ENCODE data around the gene LRMDA.

The LRMDA gene

DNA sequence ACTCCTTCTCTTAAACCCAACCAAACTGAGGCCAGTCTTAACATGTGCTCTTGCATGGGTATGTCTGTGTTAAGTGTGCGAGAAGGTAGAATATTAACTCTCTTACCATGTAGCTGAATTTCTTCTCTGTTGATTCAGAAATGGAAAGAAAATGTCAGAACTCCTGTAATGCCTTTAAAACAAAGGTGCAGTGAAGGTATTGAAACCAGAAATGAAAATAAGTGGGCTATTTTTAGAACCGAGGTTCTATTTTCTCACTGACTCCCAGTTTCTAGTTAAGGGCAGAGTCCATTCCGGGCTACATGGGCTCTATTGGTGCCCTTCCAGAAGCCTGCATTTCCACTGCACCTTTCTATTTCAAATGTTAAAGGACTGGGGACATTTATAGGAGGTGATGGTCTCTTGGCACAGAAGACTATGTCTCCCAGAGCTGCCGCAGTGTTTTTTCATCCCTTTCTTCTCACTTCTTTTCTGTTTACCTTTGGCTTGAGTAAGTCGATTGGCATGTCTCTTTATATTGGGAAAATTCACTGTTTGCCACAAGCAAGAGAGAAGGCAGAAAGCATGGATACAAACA lies 174.9 kb downstream of the LRMDA start:
- DNase-seq: no peak
- Histone ChIP-seq H3K79me1 (replicated peaks; ENCODE audit: low read length, poor library complexity, severe bottlenecking) (no peaks in the 10 kb centered on the region), H3K4me1 (ENCODE audit: control insufficient read depth, insufficient read depth, low read depth, low read length) (no peaks in the 10 kb centered on the region), H2AK5ac (ENCODE audit: low read length, severe bottlenecking) (no peak overlapping the region), H2BK12ac (ENCODE audit: low read length in 2 of 2) (no peak overlapping the region), H3K4me3 (ENCODE audit: insufficient read depth in 1 of 2, low read depth in 1 of 2, low read length in 2 of 2) (no peak overlapping the region), H3K27me3 (ENCODE audit: control insufficient read depth in 1 of 2, insufficient read depth in 1 of 2, low read length in 2 of 2) (peaks cover 0 to 3% of the 10 kb centered on the region in 2 experiments), H3K23ac (ENCODE audit: low read length in 2 of 2) (no peak overlapping the region), H4K91ac (ENCODE audit: low read length) (no peak overlapping the region), H3K36me3 (ENCODE audit: control insufficient read depth in 1 of 2, insufficient read depth in 2 of 2, low read depth in 1 of 2, low read length in 2 of 2) (no peaks in the 10 kb centered on the region), H3K18ac (ENCODE audit: low read depth in 1 of 2, low read length in 2 of 2) (no peak overlapping the region), H4K8ac (ENCODE audit: low read length) (no peak overlapping the region), H2BK15ac (ENCODE audit: low read depth, poor library complexity, severe bottlenecking) (no peak overlapping the region), H3K14ac (ENCODE audit: low read length in 2 of 2) (no peak overlapping the region), H3K9me3 (ENCODE audit: control insufficient read depth, low read length) (no peaks in the 10 kb centered on the region), H2AFZ (ENCODE audit: low read depth, low read length) (no peak overlapping the region), H2BK5ac (ENCODE audit: low read depth, low read length, poor library complexity, severe bottlenecking) (no peak overlapping the region), H3K4me2 (ENCODE audit: low read length, poor library complexity, severe bottlenecking) (no peak overlapping the region), H3K4ac (ENCODE audit: low read depth in 1 of 2, low read length in 2 of 2) (no peak overlapping the region), H2BK120ac (ENCODE audit: low read depth, low read length) (no peak overlapping the region), H3K9ac (ENCODE audit: low read length) (no peak overlapping the region), H3K27ac (ENCODE audit: low read length, poor library complexity, severe bottlenecking) (no peak overlapping the region)
- 100% methylated on average over 3 of the region's 5 CpGs for WGBS

DNA sequence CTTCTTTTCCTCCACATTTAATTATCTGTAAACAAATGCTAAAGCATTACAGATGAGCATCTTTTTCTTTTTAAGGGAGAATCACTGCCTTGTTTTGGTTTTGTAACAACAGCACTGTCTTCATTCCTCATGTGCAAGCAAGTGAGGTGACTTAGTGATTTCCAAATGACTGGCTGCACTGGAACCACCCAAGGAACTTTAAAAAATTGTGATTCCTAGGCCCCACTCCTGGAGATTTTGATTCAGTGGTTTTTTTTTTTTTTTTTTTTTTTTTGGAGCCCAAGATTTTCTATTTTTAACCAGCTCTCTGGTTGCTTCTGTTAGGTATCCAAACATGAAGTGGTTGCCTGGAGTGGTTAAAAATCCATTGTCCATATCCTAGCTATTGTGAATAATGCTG lies 176.2 kb downstream of the LRMDA start:
- H2BK5ac ChIP-seq (ENCODE audit: low read depth, low read length, poor library complexity, severe bottlenecking): no peak overlapping the region
- no peak overlapping the region for H3K4me3 ChIP-seq (ENCODE audit: insufficient read depth in 1 of 2, low read depth in 1 of 2, low read length in 2 of 2)
- no peak overlapping the region for H3K27ac ChIP-seq (ENCODE audit: low read length, poor library complexity, severe bottlenecking)
- no peak overlapping the region for H2AFZ ChIP-seq (ENCODE audit: low read depth, low read length)
- H3K4me2 ChIP-seq (ENCODE audit: low read length, poor library complexity, severe bottlenecking): no peak overlapping the region
- H2BK12ac ChIP-seq (ENCODE audit: low read length in 2 of 2): no peak overlapping the region
- no peak overlapping the region for H2AK5ac ChIP-seq (ENCODE audit: low read length, severe bottlenecking)
- no peak overlapping the region for H3K4ac ChIP-seq (ENCODE audit: low read depth in 1 of 2, low read length in 2 of 2)
- H3K4me1 ChIP-seq (ENCODE audit: control insufficient read depth, insufficient read depth, low read depth, low read length): no peaks in the 10 kb centered on the region
- H4K91ac ChIP-seq (ENCODE audit: low read length): no peak overlapping the region
- H3K36me3 ChIP-seq (ENCODE audit: control insufficient read depth in 1 of 2, insufficient read depth in 2 of 2, low read depth in 1 of 2, low read length in 2 of 2): no peaks in the 10 kb centered on the region
- no peak overlapping the region for H4K8ac ChIP-seq (ENCODE audit: low read length)
- H3K9ac ChIP-seq (ENCODE audit: low read length): no peak overlapping the region
- H3K9me3 ChIP-seq (ENCODE audit: control insufficient read depth, low read length): no peaks in the 10 kb centered on the region
- no peaks in the 10 kb centered on the region for H3K79me1 ChIP-seq (replicated peaks; ENCODE audit: low read length, poor library complexity, severe bottlenecking)
- no peak overlapping the region for H3K18ac ChIP-seq (ENCODE audit: low read depth in 1 of 2, low read length in 2 of 2)
- DNase-seq: no peak
- no peak overlapping the region for H2BK120ac ChIP-seq (ENCODE audit: low read depth, low read length)
- H3K23ac ChIP-seq (ENCODE audit: low read length in 2 of 2): no peak overlapping the region
- no peak overlapping the region for H2BK15ac ChIP-seq (ENCODE audit: low read depth, poor library complexity, severe bottlenecking)
- H3K14ac ChIP-seq (ENCODE audit: low read length in 2 of 2): no peak overlapping the region
- peaks cover 0 to 3% of the 10 kb centered on the region in 2 experiments for H3K27me3 ChIP-seq (ENCODE audit: control insufficient read depth in 1 of 2, insufficient read depth in 1 of 2, low read length in 2 of 2)

DNA sequence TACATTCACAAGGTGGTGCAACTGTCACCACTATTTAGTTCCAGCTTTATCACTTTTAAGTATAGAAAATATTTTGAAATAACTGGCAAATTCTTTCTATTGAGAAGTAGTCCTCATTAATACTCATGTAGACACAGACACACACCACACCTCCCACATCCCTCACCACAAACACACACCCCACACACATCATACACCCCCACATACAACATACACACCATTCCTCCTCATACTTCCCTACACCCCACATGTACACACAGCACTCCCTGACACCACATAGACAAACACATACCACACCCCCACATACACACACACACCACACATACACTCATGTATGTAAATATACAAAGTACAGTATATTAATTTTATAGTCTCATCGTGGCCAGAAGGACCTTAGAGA lies 178.8 kb downstream of the LRMDA start:
- no peak overlapping the region for H2BK15ac ChIP-seq (ENCODE audit: low read depth, poor library complexity, severe bottlenecking)
- H3K4me3 ChIP-seq (ENCODE audit: insufficient read depth in 1 of 2, low read depth in 1 of 2, low read length in 2 of 2): no peak overlapping the region
- H3K27ac ChIP-seq (ENCODE audit: low read length, poor library complexity, severe bottlenecking): no peak overlapping the region
- DNase-seq: no peak
- H3K27me3 ChIP-seq (ENCODE audit: control insufficient read depth in 1 of 2, insufficient read depth in 1 of 2, low read length in 2 of 2): peaks cover 0 to 21% of the 10 kb centered on the region in 2 experiments
- no peaks in the 10 kb centered on the region for H3K79me1 ChIP-seq (replicated peaks; ENCODE audit: low read length, poor library complexity, severe bottlenecking)
- no peak overlapping the region for H3K9ac ChIP-seq (ENCODE audit: low read length)
- H3K9me3 ChIP-seq (ENCODE audit: control insufficient read depth, low read length): no peaks in the 10 kb centered on the region
- H4K91ac ChIP-seq (ENCODE audit: low read length): no peak overlapping the region
- H3K4me2 ChIP-seq (ENCODE audit: low read length, poor library complexity, severe bottlenecking): no peak overlapping the region
- H3K18ac ChIP-seq (ENCODE audit: low read depth in 1 of 2, low read length in 2 of 2): peak overlapping the region in 1 of 2 experiments; percentile 28
- H4K8ac ChIP-seq (ENCODE audit: low read length): no peak overlapping the region
- H2BK5ac ChIP-seq (ENCODE audit: low read depth, low read length, poor library complexity, severe bottlenecking): no peak overlapping the region
- H3K4me1 ChIP-seq (ENCODE audit: control insufficient read depth, insufficient read depth, low read depth, low read length): no peaks in the 10 kb centered on the region
- no peak overlapping the region for H3K14ac ChIP-seq (ENCODE audit: low read length in 2 of 2)
- no peak overlapping the region for H3K23ac ChIP-seq (ENCODE audit: low read length in 2 of 2)
- WGBS: no CpG with 5 or more reads among the region's 1 CpG
- no peak overlapping the region for H2AFZ ChIP-seq (ENCODE audit: low read depth, low read length)
- no peak overlapping the region for H2BK120ac ChIP-seq (ENCODE audit: low read depth, low read length)
- H2AK5ac ChIP-seq (ENCODE audit: low read length, severe bottlenecking): no peak overlapping the region
- H2BK12ac ChIP-seq (ENCODE audit: low read length in 2 of 2): no peak overlapping the region
- H3K4ac ChIP-seq (ENCODE audit: low read depth in 1 of 2, low read length in 2 of 2): no peak overlapping the region
- no peaks in the 10 kb centered on the region for H3K36me3 ChIP-seq (ENCODE audit: control insufficient read depth in 1 of 2, insufficient read depth in 2 of 2, low read depth in 1 of 2, low read length in 2 of 2)

DNA sequence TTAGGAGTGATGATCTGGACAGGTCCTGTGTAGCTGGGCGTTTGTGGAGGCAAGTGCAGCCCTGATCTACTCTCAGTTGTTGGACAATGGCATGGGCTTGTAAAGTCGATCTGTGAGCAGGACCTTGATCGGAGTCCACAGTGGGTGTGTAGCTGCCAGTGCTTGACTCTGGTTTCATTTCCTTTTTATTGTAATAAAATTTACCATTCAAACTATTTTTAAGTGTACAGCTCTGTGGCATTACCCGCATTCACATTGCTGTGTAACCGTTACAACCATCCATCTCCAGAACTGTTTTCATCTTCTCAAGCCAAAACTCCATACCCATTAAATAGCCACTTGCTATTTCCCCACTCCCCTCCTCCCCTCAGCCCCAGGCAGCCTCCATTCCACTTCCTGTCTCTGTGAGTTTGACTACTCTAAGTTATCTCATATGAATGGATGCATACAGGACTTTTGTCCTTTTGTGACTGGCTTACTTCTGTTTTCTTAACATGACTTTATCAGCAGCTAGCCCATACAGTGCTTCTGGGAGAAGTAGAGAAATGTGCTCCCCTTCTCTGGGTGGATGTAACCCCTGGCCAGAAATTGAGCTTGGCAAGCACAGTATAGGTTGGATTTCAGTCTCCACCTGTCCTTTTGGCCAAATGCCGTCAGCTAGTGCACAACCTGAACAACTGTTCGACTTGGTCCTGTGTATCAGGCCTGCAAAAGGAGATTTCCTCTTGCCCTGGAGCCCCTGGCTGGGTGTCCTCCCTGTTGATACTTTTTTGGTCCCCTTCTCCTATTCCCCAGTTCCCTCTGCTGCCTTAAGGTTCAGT lies 180.0 kb downstream of the LRMDA start:
- H2AK5ac ChIP-seq (ENCODE audit: low read length, severe bottlenecking): no peak overlapping the region
- peak overlapping the region in 1 of 2 experiments; percentile 80 for H3K18ac ChIP-seq (ENCODE audit: low read depth in 1 of 2, low read length in 2 of 2)
- H3K79me1 ChIP-seq (replicated peaks; ENCODE audit: low read length, poor library complexity, severe bottlenecking): no peaks in the 10 kb centered on the region
- H3K4me3 ChIP-seq (ENCODE audit: insufficient read depth in 1 of 2, low read depth in 1 of 2, low read length in 2 of 2): no peak overlapping the region
- no peak for DNase-seq
- no peak overlapping the region for H3K23ac ChIP-seq (ENCODE audit: low read length in 2 of 2)
- no peak overlapping the region for H3K9ac ChIP-seq (ENCODE audit: low read length)
- H3K4ac ChIP-seq (ENCODE audit: low read depth in 1 of 2, low read length in 2 of 2): no peak overlapping the region
- H2BK12ac ChIP-seq (ENCODE audit: low read length in 2 of 2): no peak overlapping the region
- no peak overlapping the region for H4K8ac ChIP-seq (ENCODE audit: low read length)
- WGBS: 91% methylated on average over 5 of the region's 7 CpGs
- H2BK120ac ChIP-seq (ENCODE audit: low read depth, low read length): no peak overlapping the region
- no peak overlapping the region for H3K27ac ChIP-seq (ENCODE audit: low read length, poor library complexity, severe bottlenecking)
- no peak overlapping the region for H4K91ac ChIP-seq (ENCODE audit: low read length)
- H3K36me3 ChIP-seq (ENCODE audit: control insufficient read depth in 1 of 2, insufficient read depth in 2 of 2, low read depth in 1 of 2, low read length in 2 of 2): no peaks in the 10 kb centered on the region
- no peak overlapping the region for H3K4me2 ChIP-seq (ENCODE audit: low read length, poor library complexity, severe bottlenecking)
- H3K14ac ChIP-seq (ENCODE audit: low read length in 2 of 2): no peak overlapping the region
- H3K9me3 ChIP-seq (ENCODE audit: control insufficient read depth, low read length): no peaks in the 10 kb centered on the region
- H2BK15ac ChIP-seq (ENCODE audit: low read depth, poor library complexity, severe bottlenecking): no peak overlapping the region
- no peak overlapping the region for H2AFZ ChIP-seq (ENCODE audit: low read depth, low read length)
- no peak overlapping the region for H2BK5ac ChIP-seq (ENCODE audit: low read depth, low read length, poor library complexity, severe bottlenecking)
- peaks cover 0 to 21% of the 10 kb centered on the region in 2 experiments for H3K27me3 ChIP-seq (ENCODE audit: control insufficient read depth in 1 of 2, insufficient read depth in 1 of 2, low read length in 2 of 2)
- no peaks in the 10 kb centered on the region for H3K4me1 ChIP-seq (ENCODE audit: control insufficient read depth, insufficient read depth, low read depth, low read length)

All from mesenchymal stem cell (in vitro differentiated cells and primary cell).